HepG2 (cell line): ENCODE measurements around the gene ARAP3. TPM values are rescaled to one million over a fixed set of nuclear protein-coding genes. Genes with fewer than 3 reads are reported as not detected.

Experiments used
- ATF5 ChIP-seq: sonication (generic); formaldehyde crosslinking; IDR thresholded peaks from 2 replicates; pipeline ENCODE4 v1.4.0; 2020; ENCODE audit warnings: mild to moderate bottlenecking, low read depth, missing genetic modification reagents
- MATR3 ChIP-seq: sonication (generic); formaldehyde crosslinking; IDR thresholded peaks from 2 replicates; pipeline ENCODE4 v1.4.0; 2020; ENCODE audit warnings: missing genetic modification reagents
- MXD4 ChIP-seq: IDR thresholded peaks from 2 replicates; pipeline ENCODE4 v1.6.1; 2016; ENCODE audit warnings: mild to moderate bottlenecking, missing biosample characterization, missing genetic modification reagents
- NCOA5 ChIP-seq: sonication (generic); formaldehyde crosslinking; IDR thresholded peaks from 2 replicates; pipeline ENCODE4 v1.4.0; 2020; ENCODE audit warnings: missing genetic modification reagents
- NR2C2 ChIP-seq: sonication (generic); formaldehyde crosslinking; IDR thresholded peaks from 2 replicates; pipeline ENCODE4 v1.4.0; 2020; ENCODE audit warnings: missing genetic modification reagents, mild to moderate bottlenecking, moderate library complexity, borderline replicate concordance
- PHF20 ChIP-seq: sonication (generic); formaldehyde crosslinking; IDR thresholded peaks from 2 replicates; pipeline ENCODE4 v1.5.0; 2020; ENCODE audit warnings: mild to moderate bottlenecking, missing genetic modification reagents
- RNF2 ChIP-seq: fragments of 450-650 bp; conservative IDR thresholded peaks from 2 replicates; pipeline ENCODE4 v1.6.1; 2016; ENCODE audit warnings: low read depth
- SP5 ChIP-seq: IDR thresholded peaks from 2 replicates; pipeline ENCODE4 v1.6.1; 2016; ENCODE audit warnings: low read depth, borderline replicate concordance
- ZFY ChIP-seq: sonication (generic); formaldehyde crosslinking; IDR thresholded peaks from 2 replicates; pipeline ENCODE4 v1.4.0; 2020; ENCODE audit warnings: missing genetic modification reagents
- ZNF143 ChIP-seq: sonication (generic); formaldehyde crosslinking; IDR thresholded peaks from 2 replicates; pipeline ENCODE4 v1.4.0; 2020; ENCODE audit warnings: missing genetic modification reagents
- ZNF660 ChIP-seq: sonication (generic); formaldehyde crosslinking; IDR thresholded peaks from 2 replicates; pipeline ENCODE4 v1.5.1; 2020; ENCODE audit warnings: mild to moderate bottlenecking, low read depth, missing genetic modification reagents, borderline replicate concordance
- ZNF687 ChIP-seq: sonication (generic); formaldehyde crosslinking; IDR thresholded peaks from 2 replicates; pipeline ENCODE4 v1.5.1; 2020; ENCODE audit warnings: mild to moderate bottlenecking, missing genetic modification reagents, moderate library complexity
- polyA plus RNA-seq, 8 experiments: library from polyadenylated mRNA; depleted of rRNA in 3 of 8; stranded (reverse) in 7 of 8; unstranded in 1 of 8; fragments of >200 nt; fragmentation: Illumina TruSeq in 4 of 8; extraction: Trizol in 4 of 8; gene quantifications; 2 replicates each; pipeline versions ENCODE4 v1.2.1 to v1.2.3, GENCODE V29; 2011 to 2016; ENCODE audit warnings: low read depth in 4 of 8, missing spikeins in 1 of 8, mixed read lengths in 1 of 8; ENCODE audit not compliant: insufficient read depth in 1 of 8
- total RNA-seq, 5 experiments: library from RNA; depleted of rRNA; stranded (reverse); fragments of >200 nt; fragmentation: Illumina TruSeq; extraction: Trizol; gene quantifications; 2 replicates each; pipeline ENCODE4 v1.2.3, GENCODE V29; 2016; ENCODE audit warnings: low read depth in 1 of 5
- TF ChIP-seq, protein P1 (sequence below): sonication (generic); formaldehyde crosslinking; IDR thresholded peaks from 2 replicates; pipeline ENCODE4 v1.4.0; 2020; ENCODE audit warnings: mild to moderate bottlenecking, missing genetic modification reagents, borderline replicate concordance
- TF ChIP-seq, protein P2 (sequence below): sonication (generic); formaldehyde crosslinking; IDR thresholded peaks from 2 replicates; pipeline ENCODE4 v1.4.0; 2020; ENCODE audit warnings: missing genetic modification reagents

The ARAP3 gene
- total and polyA plus RNA-seq, 2 of the 13 experiments (the other 11 are each of a cell fraction or from before 2014, with no cell fraction given) = 0.25 TPM; not detected in 1

DNA sequence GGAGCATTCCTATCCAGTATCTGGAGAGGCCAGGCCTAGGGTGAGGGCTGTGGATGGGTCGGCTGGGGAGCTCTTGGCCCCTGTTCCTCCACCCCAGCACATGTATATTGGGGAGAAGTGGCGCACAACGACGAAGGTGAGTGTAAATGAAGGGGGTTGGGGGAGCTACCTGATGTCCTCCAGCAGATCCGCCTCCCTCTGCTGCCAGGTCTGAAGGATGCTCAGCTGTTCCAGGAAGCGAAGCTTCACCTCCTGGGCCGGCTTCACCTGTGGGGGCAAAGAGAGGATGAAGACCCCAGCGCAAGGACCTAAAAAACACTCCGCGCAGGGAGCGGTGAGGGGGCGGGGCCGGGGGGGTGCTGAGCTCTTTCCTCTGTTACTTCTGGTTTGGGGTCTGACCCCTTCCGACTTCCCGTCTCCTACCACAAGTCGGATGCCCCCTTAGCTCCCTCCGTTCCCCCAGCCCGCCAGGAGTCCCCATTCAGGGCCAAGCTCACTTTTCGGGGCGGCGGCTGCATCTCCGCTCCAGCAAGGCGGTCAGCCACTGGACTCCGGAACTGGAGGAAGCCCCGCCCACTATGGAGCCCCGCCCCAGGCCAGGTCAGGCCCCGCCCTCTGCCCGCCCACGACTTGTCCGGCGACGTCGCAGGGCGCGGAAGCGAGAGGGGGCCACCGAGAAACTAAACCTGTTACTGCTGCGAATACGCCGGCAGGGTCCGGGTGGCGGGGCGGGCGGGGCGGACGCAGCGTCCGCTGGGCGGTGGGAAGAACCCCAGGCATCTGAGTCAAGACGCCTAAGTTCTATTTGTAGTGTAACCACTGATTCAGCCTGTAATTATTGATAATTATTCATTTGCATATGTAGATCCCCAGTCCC is 30.9 kb downstream of the ARAP3 start, which contains the start of gene FCHSD1 (continued):
- no peak for TF ChIP-seq NCOA5
- no peak for TF ChIP-seq RNF2
- TF ChIP-seq PHF20 (CRISPR knock-in tag) = peak; percentile 33; the same call in 1 of the 2 replicates
- peak; percentile 25; the same call in 1 of the 2 replicates for TF ChIP-seq NR2C2 (CRISPR knock-in tag)
- TF ChIP-seq, protein P1, sequence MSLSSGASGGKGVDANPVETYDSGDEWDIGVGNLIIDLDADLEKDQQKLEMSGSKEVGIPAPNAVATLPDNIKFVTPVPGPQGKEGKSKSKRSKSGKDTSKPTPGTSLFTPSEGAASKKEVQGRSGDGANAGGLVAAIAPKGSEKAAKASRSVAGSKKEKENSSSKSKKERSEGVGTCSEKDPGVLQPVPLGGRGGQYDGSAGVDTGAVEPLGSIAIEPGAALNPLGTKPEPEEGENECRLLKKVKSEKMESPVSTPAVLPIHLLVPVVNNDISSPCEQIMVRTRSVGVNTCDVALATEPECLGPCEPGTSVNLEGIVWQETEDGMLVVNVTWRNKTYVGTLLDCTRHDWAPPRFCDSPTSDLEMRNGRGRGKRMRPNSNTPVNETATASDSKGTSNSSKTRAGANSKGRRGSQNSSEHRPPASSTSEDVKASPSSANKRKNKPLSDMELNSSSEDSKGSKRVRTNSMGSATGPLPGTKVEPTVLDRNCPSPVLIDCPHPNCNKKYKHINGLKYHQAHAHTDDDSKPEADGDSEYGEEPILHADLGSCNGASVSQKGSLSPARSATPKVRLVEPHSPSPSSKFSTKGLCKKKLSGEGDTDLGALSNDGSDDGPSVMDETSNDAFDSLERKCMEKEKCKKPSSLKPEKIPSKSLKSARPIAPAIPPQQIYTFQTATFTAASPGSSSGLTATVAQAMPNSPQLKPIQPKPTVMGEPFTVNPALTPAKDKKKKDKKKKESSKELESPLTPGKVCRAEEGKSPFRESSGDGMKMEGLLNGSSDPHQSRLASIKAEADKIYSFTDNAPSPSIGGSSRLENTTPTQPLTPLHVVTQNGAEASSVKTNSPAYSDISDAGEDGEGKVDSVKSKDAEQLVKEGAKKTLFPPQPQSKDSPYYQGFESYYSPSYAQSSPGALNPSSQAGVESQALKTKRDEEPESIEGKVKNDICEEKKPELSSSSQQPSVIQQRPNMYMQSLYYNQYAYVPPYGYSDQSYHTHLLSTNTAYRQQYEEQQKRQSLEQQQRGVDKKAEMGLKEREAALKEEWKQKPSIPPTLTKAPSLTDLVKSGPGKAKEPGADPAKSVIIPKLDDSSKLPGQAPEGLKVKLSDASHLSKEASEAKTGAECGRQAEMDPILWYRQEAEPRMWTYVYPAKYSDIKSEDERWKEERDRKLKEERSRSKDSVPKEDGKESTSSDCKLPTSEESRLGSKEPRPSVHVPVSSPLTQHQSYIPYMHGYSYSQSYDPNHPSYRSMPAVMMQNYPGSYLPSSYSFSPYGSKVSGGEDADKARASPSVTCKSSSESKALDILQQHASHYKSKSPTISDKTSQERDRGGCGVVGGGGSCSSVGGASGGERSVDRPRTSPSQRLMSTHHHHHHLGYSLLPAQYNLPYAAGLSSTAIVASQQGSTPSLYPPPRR (CRISPR knock-in tag) = no peak; the same call in 1 of the 2 replicates
- TF ChIP-seq MXD4 (CRISPR knock-in tag) = no peak
- TF ChIP-seq, protein P2, sequence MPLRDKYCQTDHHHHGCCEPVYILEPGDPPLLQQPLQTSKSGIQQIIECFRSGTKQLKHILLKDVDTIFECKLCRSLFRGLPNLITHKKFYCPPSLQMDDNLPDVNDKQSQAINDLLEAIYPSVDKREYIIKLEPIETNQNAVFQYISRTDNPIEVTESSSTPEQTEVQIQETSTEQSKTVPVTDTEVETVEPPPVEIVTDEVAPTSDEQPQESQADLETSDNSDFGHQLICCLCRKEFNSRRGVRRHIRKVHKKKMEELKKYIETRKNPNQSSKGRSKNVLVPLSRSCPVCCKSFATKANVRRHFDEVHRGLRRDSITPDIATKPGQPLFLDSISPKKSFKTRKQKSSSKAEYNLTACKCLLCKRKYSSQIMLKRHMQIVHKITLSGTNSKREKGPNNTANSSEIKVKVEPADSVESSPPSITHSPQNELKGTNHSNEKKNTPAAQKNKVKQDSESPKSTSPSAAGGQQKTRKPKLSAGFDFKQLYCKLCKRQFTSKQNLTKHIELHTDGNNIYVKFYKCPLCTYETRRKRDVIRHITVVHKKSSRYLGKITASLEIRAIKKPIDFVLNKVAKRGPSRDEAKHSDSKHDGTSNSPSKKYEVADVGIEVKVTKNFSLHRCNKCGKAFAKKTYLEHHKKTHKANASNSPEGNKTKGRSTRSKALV (CRISPR knock-in tag) = no peak
- TF ChIP-seq ZNF687 (CRISPR knock-in tag) = peak; percentile 61
- peak; percentile 44 for TF ChIP-seq SP5 (CRISPR knock-in tag)
- no peak for TF ChIP-seq MATR3 (CRISPR knock-in tag)
- TF ChIP-seq ZNF143 (CRISPR knock-in tag) = no peak
- TF ChIP-seq ZFY (CRISPR knock-in tag) = no peak
- no peak for TF ChIP-seq ZNF660 (CRISPR knock-in tag)
- no peak for TF ChIP-seq ATF5 (CRISPR knock-in tag)
